Neural cell (in vitro differentiated cells): Measurements from ENCODE around the gene OTOP3. TPM values are rescaled to one million over a fixed set of nuclear protein-coding genes. Genes with fewer than 3 reads are reported as not detected.

Experiments
- H2AFZ ChIP-seq: fragments of 200-600, 300-800 bp; sonication (generic), shearing (Covaris generic); 2 replicates; pipeline ENCODE4 v1.6.0; 2014; ENCODE audit warnings: low read depth, mild to moderate bottlenecking, antibody characterized with exemption, low read length, moderate library complexity
- H3F3A ChIP-seq: fragments of 200-600 bp; shearing (Covaris generic); 2 replicates; pipeline ENCODE4 v1.6.1; 2016; ENCODE audit warnings: mild to moderate bottlenecking, moderate library complexity, mixed read lengths, antibody characterized with exemption, low read length; ENCODE audit not compliant: insufficient read depth, poor library complexity, severe bottlenecking
- H3K27ac ChIP-seq: fragments of 200-600, 300-800 bp; sonication (generic), shearing (Covaris generic); 2 replicates; pipeline ENCODE4 v1.5.1; 2014; ENCODE audit warnings: mild to moderate bottlenecking, low read length, moderate library complexity
- H3K27me3 ChIP-seq: fragments of 300-800, 200-600 bp; sonication (generic), shearing (Covaris generic); 2 replicates; pipeline ENCODE4 v1.6.0; 2014; ENCODE audit warnings: mild to moderate bottlenecking, low read depth, low read length, moderate library complexity; ENCODE audit not compliant: insufficient read depth
- H3K36me3 ChIP-seq: fragments of 300-800, 200-600 bp; sonication (generic), shearing (Covaris generic); 2 replicates; pipeline ENCODE4 v1.5.1; 2014; ENCODE audit warnings: mild to moderate bottlenecking, antibody characterized with exemption, low read length, moderate library complexity; ENCODE audit not compliant: insufficient read depth
- H3K4me2 ChIP-seq: fragments of 300-800, 200-600 bp; sonication (generic), shearing (Covaris generic); 2 replicates; pipeline ENCODE4 v1.6.0; 2014; ENCODE audit warnings: mild to moderate bottlenecking, low read length
- H3K4me3 ChIP-seq: fragments of 300-800, 200-600 bp; sonication (generic), shearing (Covaris generic); 2 replicates; pipeline ENCODE4 v1.5.1; 2014; ENCODE audit warnings: mild to moderate bottlenecking, low read length, moderate library complexity
- H3K79me2 ChIP-seq: fragments of 200-600 bp; shearing (Covaris generic); replicated peaks from 2 replicates; pipeline ENCODE4 v1.6.0; 2014; ENCODE audit warnings: mild to moderate bottlenecking, low read length, moderate library complexity; ENCODE audit not compliant: insufficient read depth
- H3K9ac ChIP-seq: fragments of 300-800, 200-600 bp; sonication (generic), shearing (Covaris generic); 2 replicates; pipeline ENCODE4 v1.6.1; 2016; ENCODE audit warnings: mild to moderate bottlenecking, low read length, mixed read lengths
- H3K9me2 ChIP-seq: fragments of 200-600 bp; shearing (Covaris generic); 2 replicates; pipeline ENCODE4 v1.6.1; 2016; ENCODE audit warnings: mild to moderate bottlenecking, low read length, mixed read lengths; ENCODE audit not compliant: insufficient read depth
- H3K9me3 ChIP-seq: fragments of 200-600, 300-800 bp; sonication (generic), shearing (Covaris generic); 2 replicates; pipeline ENCODE4 v1.6.1; 2016; ENCODE audit warnings: mild to moderate bottlenecking, mixed run types, low read length, moderate library complexity, mixed read lengths
- H4K20me1 ChIP-seq: fragments of 200-600 bp; shearing (Covaris generic); 2 replicates; pipeline ENCODE4 v1.6.1; 2016; ENCODE audit warnings: mild to moderate bottlenecking, mixed run types; ENCODE audit not compliant: insufficient read depth
- CTCF ChIP-seq: fragments of 450-650 bp; IDR thresholded peaks from 2 replicates; pipeline ENCODE4 v1.5.1; 2014; ENCODE audit warnings: antibody characterized with exemption, mild to moderate bottlenecking, moderate library complexity; ENCODE audit not compliant: poor library complexity, severe bottlenecking
- EP300 ChIP-seq: fragments of 450-650 bp; conservative IDR thresholded peaks from 2 replicates; pipeline ENCODE4 v1.6.1; 2014; ENCODE audit warnings: antibody characterized with exemption, mild to moderate bottlenecking, moderate library complexity; ENCODE audit not compliant: poor library complexity, severe bottlenecking
- EZH2 ChIP-seq: fragments of 200-600, 300-800 bp; shearing (Covaris generic), sonication (generic); IDR thresholded peaks from 2 replicates; pipeline ENCODE4 v1.6.1; 2014; ENCODE audit warnings: antibody characterized with exemption, low read length, borderline replicate concordance, mild to moderate bottlenecking; ENCODE audit not compliant: insufficient read depth, poor library complexity, severe bottlenecking
- MXI1 ChIP-seq: fragments of 450-650 bp; conservative IDR thresholded peaks from 2 replicates; pipeline ENCODE4 v1.6.1; 2014; ENCODE audit warnings: antibody characterized with exemption, mild to moderate bottlenecking; ENCODE audit not compliant: poor library complexity, severe bottlenecking
- POLR2AphosphoS5 ChIP-seq: IDR thresholded peaks from 2 replicates; pipeline ENCODE4 v1.6.1; 2012
- RAD21 ChIP-seq: fragments of 450-650 bp; conservative IDR thresholded peaks from 2 replicates; pipeline ENCODE4 v1.6.1; 2014; ENCODE audit warnings: antibody characterized with exemption, mild to moderate bottlenecking, moderate library complexity
- REST ChIP-seq: IDR thresholded peaks from 2 replicates; pipeline ENCODE4 v1.6.1; 2012; ENCODE audit warnings: borderline replicate concordance
- SMC3 ChIP-seq: fragments of 450-650 bp; conservative IDR thresholded peaks from 2 replicates; pipeline ENCODE4 v1.6.1; 2014; ENCODE audit warnings: antibody characterized with exemption, mild to moderate bottlenecking, moderate library complexity; ENCODE audit not compliant: poor library complexity
- TAF1 ChIP-seq: IDR thresholded peaks from 2 replicates; pipeline ENCODE4 v1.6.1; 2012; ENCODE audit warnings: low read depth
- polyA plus RNA-seq: library from polyadenylated mRNA; depleted of rRNA; stranded (reverse); fragments of >200 nt; gene quantifications from 2 replicates; pipeline ENCODE4 v1.2.3, GENCODE V29; 2014

Gene OTOP3
- polyA plus RNA-seq, 1 donor from 2014 or later = not detected

GRCh38 chr17:74892974-74893911 is 42.5 kb upstream of the OTOP3 start, which contains the start of gene FADS6:
Gene FADS6 (minus strand): TSS chr17:74893633. CDS start chr17:74893595, 38 bp downstream.
- no peak within 1 kb of the TSS for H3K4me2 ChIP-seq

More at GRCh38 chr17:74892974-74893911, 42.5 kb upstream of the OTOP3 start, which contains the start of gene FADS6:
- TF ChIP-seq RAD21 = no peak
- TF ChIP-seq EZH2 = no peak
- no peak for TF ChIP-seq MXI1
- no peak for TF ChIP-seq SMC3
- TF ChIP-seq TAF1 = no peak
- TF ChIP-seq EP300 = no peak
- TF ChIP-seq CTCF = no peak
- no peak for TF ChIP-seq POLR2AphosphoS5
- TF ChIP-seq REST = no peak
- peaks cover 56% of the 10 kb centered on the region for H3K27me3 ChIP-seq
- no peak within 1 kb of the TSS for H2AFZ ChIP-seq
- no peak within 1 kb of the TSS for H3K27ac ChIP-seq
- no peaks in the 10 kb centered on the region for H3K79me2 ChIP-seq
- no peaks in the 10 kb centered on the region for H3K9me3 ChIP-seq
- H4K20me1 ChIP-seq = no peaks in the 10 kb centered on the region
- peak within 1 kb of the TSS; percentile 65 for H3K4me3 ChIP-seq
- H3K9me2 ChIP-seq = no peaks in the 10 kb centered on the region
- H3F3A ChIP-seq = no peaks in the 10 kb centered on the region
- H3K9ac ChIP-seq = no peak within 1 kb of the TSS
- no peaks in the 10 kb centered on the region for H3K36me3 ChIP-seq
